Measurements from ENCODE around the gene THRSP. TPM values are rescaled to one million over a fixed set of nuclear protein-coding genes. Genes with fewer than 3 reads are reported as not detected.

THRSP gene
- total RNA-seq, 1 donor from 2014 or later: not detected

DNA sequence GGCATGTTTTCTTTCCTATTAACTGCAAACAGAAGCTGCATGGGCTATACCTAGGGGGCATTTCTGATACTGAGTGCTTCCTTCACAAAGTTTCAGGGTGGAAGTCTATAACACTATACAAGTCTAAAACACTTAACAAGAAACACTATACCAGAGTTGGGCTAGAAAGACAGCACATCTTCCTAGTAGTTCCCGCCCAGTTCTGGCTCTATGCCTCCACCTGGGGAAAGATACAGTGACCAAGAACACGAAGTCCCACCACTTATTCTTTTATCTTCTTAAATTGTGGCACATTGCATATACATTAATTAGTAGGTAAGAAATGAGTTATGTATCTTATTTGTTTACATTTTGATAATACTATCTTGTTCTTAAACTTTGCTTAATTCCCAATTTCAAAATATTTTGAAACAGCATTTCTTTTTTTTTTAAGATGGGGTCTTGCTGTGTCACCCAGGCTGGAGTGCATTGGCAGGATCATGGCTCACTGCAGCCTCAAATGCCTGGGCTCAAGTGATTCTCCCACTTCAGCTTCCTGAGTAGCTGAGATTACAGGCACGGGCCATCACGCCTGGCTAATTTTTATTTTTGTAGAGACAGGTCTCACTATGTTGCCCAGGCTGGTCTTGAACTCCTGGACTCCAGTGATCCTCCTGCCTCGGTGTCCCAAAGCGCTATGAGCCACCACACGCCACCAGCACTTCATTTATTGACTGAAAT lies 34.2 kb downstream of the THRSP start:
- DNase-seq (ENCODE audit: low spot score): no peak

DNA sequence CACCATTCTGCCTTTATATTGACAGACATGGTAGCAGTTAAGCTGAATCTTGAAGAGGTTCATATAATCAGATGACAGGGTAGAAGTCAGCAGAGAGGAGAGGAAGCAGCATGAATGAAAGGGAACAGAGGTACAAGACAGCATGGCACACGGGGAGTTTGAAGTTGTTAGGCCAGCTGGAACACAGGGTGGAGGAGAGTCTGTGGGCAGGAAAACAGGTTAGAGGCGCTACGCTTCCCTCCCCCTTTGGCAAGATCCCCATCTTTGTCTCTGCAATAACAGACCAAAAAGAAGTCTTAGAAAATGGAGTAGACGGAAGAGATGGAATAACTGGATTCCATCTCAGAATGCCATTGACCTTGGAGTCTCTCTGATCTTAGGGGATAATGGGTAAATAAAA lies 36.0 kb downstream of the THRSP start:
- no peak for DNase-seq (ENCODE audit: low spot score)

DNA sequence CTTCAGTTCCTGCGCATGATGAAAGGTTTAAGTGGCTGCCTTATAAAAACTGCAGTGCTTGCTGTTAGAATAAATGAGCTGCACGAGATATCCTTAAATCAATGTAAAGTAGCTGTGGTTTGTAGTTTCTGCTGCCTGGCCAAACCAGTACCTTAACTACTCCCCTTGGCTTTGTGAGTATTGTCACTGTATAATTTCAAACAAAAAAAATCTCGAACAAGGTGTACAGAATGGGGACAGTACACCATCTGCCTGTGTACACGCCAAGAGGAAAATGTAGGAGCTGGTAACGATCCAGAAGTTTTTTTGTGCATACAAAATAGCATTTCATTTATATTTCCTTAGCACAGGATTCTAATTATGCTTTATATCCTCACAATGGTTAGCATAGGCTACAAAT lies 36.6 kb downstream of the THRSP start:
- DNase-seq (ENCODE audit: low spot score): no peak

DNA sequence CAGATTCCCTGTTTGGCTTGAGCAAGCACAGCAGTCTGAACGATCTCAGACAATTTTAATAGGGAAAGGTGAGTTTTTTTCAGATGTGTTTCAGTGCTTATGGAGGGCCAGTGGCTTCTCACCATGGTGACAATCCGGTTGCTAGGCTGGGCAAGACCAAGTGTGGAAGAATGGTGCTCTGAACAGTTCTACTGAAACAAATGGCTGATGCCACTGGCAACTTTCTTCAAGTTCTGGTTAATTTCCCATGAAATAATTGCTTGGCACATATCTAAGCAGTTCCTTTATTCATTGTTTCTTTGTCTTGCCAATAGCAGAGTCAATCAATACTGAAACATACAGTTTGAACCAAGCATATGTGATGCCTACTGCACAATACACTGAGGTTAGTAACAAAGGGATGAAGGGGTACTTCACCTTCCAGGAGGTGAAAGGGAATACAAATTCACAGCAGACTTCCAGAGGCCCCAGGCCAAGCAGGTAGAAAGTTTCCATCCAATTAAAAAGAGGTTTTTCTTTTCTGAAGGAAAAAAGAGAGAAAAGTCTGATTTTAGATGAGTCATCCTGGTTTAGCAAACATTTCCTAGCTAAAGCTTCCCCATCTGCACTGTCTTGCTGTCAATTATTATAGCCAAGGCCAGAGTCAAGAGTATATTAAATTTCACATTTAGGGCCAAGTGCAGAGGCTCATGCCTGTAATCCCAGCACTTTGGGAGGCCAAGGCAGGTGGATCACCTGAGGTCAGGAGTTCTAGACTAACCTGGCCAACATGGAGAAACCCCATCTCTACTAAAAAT lies 37.2 kb downstream of the THRSP start:
- no peak for DNase-seq (ENCODE audit: low spot score)

DNA sequence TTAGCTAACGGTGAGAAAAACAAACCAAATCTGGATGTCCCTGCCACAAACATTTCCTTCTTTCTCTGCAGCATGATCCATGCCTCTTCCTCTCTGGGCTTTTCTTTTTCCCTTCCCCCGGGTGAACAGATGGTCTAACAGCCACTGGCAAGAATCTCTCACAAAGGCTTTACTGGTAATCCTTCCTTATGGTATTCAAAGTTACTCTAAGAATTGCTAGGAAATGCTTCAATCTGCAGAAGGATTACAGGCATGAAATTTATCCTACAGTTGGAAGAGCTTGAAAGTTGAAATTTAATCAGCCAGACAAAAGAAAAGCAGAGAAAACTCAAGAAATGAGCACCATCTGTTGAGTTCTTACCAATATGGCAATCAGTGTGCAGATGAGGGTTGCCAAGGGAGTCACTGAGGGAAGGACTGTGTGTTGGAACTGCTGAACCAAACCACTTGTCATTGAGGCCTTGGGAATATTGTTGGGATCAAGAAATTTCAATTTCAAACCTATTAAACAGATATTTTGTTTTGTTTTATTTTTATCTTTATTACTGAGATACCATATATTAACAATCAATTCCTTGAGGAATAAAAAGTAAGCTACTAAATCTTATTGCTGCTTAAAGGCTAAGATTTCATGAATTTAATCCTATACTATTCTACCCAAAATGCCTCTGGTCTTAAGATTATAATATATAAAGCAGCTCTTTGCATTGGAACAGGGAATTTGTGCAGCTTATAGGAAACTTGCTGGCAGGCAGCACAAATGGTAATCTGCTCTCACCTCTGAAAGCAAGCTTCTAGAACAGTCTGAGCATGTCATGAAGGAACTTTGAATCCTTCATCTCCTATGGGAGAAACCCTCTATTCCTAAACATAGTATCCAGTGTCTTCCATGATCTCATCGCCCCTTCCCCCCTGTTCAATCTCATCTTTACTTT lies 45.7 kb downstream of the THRSP start:
- DNase-seq (ENCODE audit: low spot score): no peak

DNA sequence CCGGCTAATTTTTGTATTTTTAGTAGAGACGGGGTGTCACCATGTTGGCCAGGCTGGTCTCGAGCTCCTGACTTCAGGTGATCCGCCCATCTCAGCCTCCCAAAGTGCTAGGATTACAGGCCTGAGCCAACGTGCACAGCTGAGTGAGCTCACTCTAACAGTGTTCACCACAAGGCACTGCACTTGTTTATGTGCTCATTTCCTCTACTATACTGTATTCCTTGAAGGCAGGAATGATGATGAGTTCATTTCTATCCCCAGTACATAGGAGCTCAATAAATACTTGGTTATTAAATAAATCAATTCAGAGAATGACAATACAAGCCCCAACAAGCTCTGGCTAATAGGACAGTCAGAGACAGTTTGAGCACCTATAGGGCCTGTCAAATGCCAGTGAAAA lies 46.7 kb downstream of the THRSP start:
- DNase-seq (ENCODE audit: low spot score): no peak

DNA sequence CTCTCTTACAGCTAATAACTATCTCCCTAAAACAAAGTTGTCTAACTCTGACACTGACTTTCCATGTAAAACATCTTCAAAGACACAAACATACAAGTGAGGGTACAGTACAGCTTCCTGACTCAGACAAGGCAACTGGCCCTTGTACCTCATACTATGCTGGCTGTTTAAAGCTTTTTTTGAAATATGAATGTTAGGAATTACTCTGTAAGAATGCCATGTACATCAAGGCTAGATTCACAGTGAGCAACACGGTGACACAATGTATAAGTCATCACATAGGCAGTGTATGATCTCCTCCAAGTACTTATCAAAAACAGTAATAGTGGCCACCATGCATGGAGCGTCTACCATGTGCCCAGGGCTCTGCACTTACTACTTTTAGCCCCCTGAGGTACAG lies 47.2 kb downstream of the THRSP start:
- DNase-seq (ENCODE audit: low spot score): no peak

DNA sequence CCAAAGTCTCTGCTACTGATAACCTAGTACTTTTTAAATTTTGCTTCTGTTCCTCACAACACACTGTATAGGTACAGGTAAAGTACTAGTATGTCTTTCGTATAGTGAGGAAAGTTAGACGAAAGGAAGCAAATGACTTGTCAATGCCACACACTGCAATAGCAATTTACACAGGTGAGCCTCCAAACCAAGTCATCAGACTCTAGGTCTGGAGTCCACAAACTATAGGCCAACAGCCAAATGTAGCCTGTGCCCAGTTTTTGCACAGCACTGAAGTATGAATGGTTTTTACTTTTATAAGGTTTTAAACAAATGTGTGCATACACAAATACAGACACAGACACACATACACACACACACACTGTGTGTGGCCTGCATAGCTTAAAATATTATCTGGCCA lies 47.6 kb downstream of the THRSP start:
- no peak for DNase-seq (ENCODE audit: low spot score)

DNA sequence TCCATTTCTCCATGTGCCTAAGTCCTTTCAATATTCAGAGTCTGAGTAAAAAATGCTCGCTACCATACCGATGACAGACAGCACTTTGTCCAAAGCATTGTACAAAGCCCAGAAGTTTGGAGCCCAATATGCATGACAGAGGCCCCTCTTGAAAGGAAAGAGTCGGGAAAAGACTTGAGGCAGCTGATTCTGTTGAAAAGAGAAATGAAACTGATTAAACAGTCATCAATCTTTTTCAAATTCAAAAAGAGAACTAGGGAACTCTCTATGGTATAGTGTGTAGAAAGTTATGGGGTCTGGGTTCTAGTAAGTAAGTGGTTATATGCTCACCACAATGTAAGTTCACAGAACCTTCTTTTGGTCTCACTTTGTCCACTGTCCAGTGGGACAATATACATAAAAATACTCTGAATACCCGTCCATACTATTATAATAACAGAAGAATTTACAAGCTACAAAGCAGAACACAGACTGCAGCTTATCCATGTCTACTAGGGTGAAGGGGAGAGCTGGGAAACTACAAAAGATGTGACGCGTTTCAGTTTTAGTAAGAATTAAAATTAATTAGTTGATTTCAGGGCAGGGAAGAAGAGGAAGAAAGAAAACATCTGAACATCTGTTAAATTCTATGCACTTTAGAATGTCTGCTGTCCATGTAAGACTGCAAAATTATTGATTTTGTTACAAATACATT lies 49.1 kb downstream of the THRSP start:
- DNase-seq (ENCODE audit: low spot score): no peak

Other genes starting within 250 kb of the THRSP start
- 62.5 TPM for gene RSF1, start 243.1 kb upstream of the THRSP start, total RNA-seq
- 23.3 TPM for gene AAMDC, start 242.7 kb upstream of the THRSP start, total RNA-seq
- 28.8 TPM for gene INTS4, start 69.2 kb upstream of the THRSP start, total RNA-seq
- gene KCTD14, start 40.6 kb upstream of the THRSP start, total RNA-seq: 23.6 TPM
- 181 TPM for gene NDUFC2, start 16.0 kb downstream of the THRSP start, total RNA-seq
- 33.3 TPM for gene ALG8, start 75.8 kb downstream of the THRSP start, total RNA-seq
- gene KCTD21, start 124.8 kb downstream of the THRSP start, total RNA-seq: 16.4 TPM
- gene USP35, start 125.1 kb downstream of the THRSP start, total RNA-seq: 10.4 TPM

Data from mucosa of gallbladder (tissue), 1 donor.